GOT3 (cell line): ENCODE results near the gene OTP.
"Not testable (repeated sequence)": the region's sequence is repeated elsewhere in the genome, so short reads cannot be mapped to it uniquely, and the experiment has no call there.

Source experiments
- DNase-seq: peaks from one replicate; lab custom pipeline; 2025; ENCODE audit warnings: mixed read lengths; lab: John Stamatoyannopoulos, UW

OTP gene

GRCh38 chr5:77608927-77609326 is 29.6 kb downstream of the OTP start:
- DNase-seq, result not testable (repeated sequence)

- DNase-seq, result no peak
These were observed 31.2 kb downstream of the OTP start for GRCh38 chr5:77607324-77607723.

- DNase-seq, result no peak
These were observed 32.2 kb downstream of the OTP start for GRCh38 chr5:77606279-77606678.

- no peak for DNase-seq
These were observed 38.8 kb downstream of the OTP start for GRCh38 chr5:77599679-77600078.

GRCh38 chr5:77590347-77590746 is 48.2 kb downstream of the OTP start:
- no peak for DNase-seq

- DNase-seq, result no peak
These were observed 50.3 kb downstream of the OTP start for GRCh38 chr5:77588175-77588574.

- DNase-seq, result no peak
These were observed 52.4 kb downstream of the OTP start for GRCh38 chr5:77586101-77586500.

GRCh38 chr5:77582143-77582542 is 56.4 kb downstream of the OTP start:
- DNase-seq, result not testable (repeated sequence)
